Mammary epithelial cell (primary cell): ENCODE data around the gene UVRAG.

Source experiments
- CTCF ChIP-seq, 2 donors: IDR thresholded peaks in 1 of 2; conservative IDR thresholded peaks in 1 of 2; 2 replicates each; pipeline ENCODE4 v1.5.1; 2011 to 2012; ENCODE audit warnings: inconsistent platforms in 2 of 2, low read length in 2 of 2, mild to moderate bottlenecking in 2 of 2, control low read depth in 1 of 2, low read depth in 1 of 2; ENCODE audit not compliant: insufficient read depth in 1 of 2; ENCODE audit errors: extremely low read depth in 1 of 2
- EZH2 ChIP-seq: IDR thresholded peaks from 2 replicates; pipeline ENCODE4 v1.6.1; 2012; ENCODE audit warnings: low read length, inconsistent platforms, borderline replicate concordance

DNA sequence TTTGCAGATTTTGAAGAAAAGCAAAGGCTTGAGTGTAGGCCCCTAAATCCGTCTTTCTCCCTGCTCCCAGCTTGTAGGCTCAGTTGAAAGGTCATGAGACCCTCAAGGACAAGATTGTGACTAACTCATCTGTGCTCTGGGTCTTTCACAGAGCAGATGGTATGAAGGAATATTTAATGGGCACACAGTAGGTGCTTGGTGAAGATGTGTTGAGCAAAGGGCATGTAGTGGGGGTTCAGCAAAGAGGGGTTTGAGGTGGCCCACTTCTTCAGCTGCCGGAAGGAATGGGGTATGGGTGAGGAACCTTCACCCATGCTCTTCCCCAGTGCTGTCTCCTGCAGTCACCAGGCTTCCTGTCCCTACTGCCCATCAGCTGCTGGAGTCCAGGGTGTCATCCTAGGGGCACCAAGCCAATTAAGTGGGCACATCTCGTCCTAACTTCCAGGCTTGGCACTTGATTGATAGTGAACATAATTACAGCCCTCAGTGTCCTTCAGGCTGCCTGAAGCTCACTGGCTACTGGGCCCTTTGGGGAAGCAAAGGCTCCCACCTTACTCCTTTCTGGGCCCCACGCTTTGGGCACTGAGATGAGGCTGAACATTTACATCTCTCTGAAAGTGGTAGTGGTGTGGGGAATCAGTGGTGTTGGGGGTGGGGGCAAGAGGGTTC lies 31.5 kb upstream of the UVRAG start:
- TF ChIP-seq CTCF (conservative IDR thresholded peaks at IDR 0.05 in 1 of 2, IDR thresholded peaks at IDR 0.05 in 1 of 2; ENCODE audit: extremely low read depth in 1 of 2, insufficient read depth in 1 of 2, low read depth in 1 of 2, low read length in 2 of 2) (no peak), EZH2 (no peak)
